Activated CD4-positive, alpha-beta T cell treated with anti-CD3 and anti-CD28 coated beads, Interleukin-2, Interleukin-4, amounts not matched to agents 100 ng/mL and 50 ng/mL, durations not matched to agents 16 hours and 8 hours (primary cell): Measurements from ENCODE around the gene ZNF445.
"Not testable (repeated sequence)": the region's sequence is repeated elsewhere in the genome, so short reads cannot be mapped to it uniquely, and the experiment has no call there.

Experiments used
- DNase-seq: peaks from one replicate; pipeline ENCODE4 v3.0.0-alpha.2; 2020; ENCODE audit warnings: low spot score

ZNF445 gene

DNA sequence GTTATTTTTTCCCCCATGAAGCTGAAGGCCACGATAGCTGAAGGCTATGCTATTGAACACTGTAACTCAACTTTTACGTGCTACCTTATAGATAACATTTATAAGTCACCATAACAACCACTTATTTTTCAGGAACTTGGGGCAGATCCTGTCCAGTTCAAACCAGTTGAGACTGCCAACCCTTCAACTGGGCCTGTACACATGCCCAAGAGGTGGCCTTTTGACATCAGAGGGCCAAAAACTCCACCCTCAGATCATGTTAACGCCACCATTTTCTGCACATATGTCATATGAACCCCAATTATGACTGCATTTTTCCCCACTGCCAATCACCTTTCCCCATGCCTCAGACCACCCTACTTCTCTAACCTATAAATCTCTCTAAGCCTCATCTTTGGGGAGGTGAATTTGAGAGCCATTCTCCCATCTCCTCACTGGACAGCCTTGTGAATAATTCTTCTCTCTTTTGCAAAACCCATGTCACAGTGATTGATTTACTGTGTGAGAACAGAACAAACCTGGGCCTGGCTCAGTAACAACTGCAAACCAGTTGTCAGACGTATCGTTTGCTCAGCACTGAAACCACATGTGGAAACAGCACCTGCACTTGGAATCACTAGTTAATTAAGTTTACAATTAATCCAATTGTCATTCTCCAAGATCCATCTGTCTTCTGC lies 42.5 kb downstream of the ZNF445 start:
- DNase-seq = no peak

- no peak for DNase-seq
Observed at GRCh38 chr3:44430466-44430865, 47.0 kb downstream of the ZNF445 start.

DNA sequence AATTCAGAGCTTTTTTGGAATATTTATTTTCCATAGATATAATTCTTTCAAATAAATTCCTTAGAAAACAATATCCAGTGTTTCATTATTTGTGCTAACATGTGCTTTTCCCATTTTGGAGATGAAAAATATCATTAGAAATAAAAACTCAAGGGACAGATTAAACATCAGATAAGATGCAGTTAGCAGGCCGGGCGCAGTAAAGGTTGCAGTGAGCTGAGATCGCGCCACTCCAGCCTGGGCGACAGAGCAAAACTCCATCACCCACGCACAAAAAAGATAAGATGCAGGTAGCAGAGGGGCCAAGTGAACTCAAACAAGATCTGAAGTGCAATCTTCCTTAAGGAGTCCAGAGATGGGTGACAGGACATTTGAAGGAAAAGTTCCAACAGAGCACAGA lies 48.0 kb downstream of the ZNF445 start:
- no peak for DNase-seq

GRCh38 chr3:44428910-44429309 lies 48.6 kb downstream of the ZNF445 start:
- no peak for DNase-seq

- DNase-seq = no peak
Observed at GRCh38 chr3:44427683-44428082, 49.8 kb downstream of the ZNF445 start.

DNA sequence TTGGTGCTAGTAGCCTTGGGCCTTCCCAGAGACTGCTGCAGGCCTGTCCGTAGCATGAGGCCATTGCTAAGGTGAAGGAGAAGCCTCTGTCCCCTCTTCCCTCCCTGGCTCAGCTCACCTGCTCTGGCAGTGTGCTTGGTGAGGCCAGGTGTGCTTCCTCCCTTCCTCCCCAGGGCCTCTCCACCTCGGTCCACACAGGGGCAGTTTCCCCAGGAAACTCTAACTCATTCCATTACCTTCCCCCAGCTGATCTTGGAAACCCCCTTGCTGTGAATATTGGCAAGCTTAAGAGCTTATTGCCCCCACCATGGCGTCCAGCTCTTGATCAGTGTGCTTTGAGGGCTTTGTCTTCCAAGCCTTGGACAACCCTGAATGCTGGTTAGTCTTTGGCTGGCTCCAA lies 52.7 kb downstream of the ZNF445 start:
- no peak for DNase-seq

DNA sequence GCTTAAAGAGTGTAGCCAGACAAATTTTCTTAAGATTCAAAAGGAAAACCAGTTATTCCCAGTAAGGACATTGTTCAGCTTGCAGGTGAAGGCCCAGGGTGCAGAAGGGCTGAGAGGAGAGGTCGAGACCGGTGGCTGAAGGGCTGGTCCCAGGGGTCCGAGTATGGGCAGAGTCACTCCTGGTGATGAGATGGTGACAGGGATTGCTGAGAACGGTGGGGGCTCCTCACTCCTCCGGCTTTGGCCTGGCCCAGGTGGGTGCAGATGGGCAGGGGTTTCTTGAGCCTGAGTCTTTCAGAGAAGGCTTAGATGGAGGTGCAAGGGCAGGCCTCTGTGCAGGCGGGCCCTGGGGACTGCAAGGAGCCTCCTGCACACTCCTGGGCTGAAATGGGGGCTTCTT lies 56.2 kb downstream of the ZNF445 start:
- no peak for DNase-seq

DNA sequence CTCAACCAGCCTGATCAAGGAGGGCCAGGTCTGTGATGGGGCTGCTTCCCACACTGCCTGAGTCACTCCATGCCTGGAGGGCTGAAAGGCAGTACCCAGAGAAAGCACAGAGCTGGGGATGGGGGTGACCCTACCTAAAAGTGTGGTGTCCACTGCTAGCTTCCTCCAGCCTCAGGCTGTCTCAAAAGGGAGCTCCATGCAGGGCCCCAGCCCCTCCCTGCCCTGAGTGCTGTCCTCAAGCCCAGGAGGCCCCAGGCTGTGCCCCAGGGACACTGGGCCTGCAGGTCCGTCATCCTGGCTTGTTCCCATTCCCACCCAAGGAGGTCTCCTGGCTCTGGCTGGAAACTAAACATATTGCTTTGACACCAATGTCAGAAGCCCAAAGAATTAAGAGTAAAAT lies 56.8 kb downstream of the ZNF445 start:
- no peak for DNase-seq

GRCh38 chr3:44419923-44420650 lies 57.4 kb downstream of the ZNF445 start:
- no peak for DNase-seq

- no peak for DNase-seq
Observed at GRCh38 chr3:44419116-44419922, 58.2 kb downstream of the ZNF445 start.

DNA sequence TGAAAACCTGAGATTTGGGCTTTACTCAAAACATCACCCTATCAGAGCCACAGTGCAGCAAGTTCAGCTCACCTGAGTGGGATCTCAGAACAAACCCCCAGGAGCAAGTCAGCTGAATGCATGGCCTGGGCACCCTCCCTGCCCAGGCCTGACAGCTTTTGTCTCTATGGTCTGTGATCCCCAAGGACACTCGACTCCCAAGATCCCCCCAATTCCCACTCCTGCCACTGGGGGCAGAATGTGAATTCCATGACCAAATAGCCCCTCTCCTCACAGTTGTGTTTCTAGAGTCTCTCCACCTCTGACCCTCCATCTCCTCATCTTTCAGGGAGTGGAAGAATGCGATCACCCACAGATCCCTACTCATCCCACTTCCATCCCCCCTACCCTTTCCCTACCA lies 58.9 kb downstream of the ZNF445 start:
- DNase-seq = no peak

- not testable (repeated sequence) for DNase-seq
Observed at GRCh38 chr3:44418118-44418517, 59.4 kb downstream of the ZNF445 start.

DNA sequence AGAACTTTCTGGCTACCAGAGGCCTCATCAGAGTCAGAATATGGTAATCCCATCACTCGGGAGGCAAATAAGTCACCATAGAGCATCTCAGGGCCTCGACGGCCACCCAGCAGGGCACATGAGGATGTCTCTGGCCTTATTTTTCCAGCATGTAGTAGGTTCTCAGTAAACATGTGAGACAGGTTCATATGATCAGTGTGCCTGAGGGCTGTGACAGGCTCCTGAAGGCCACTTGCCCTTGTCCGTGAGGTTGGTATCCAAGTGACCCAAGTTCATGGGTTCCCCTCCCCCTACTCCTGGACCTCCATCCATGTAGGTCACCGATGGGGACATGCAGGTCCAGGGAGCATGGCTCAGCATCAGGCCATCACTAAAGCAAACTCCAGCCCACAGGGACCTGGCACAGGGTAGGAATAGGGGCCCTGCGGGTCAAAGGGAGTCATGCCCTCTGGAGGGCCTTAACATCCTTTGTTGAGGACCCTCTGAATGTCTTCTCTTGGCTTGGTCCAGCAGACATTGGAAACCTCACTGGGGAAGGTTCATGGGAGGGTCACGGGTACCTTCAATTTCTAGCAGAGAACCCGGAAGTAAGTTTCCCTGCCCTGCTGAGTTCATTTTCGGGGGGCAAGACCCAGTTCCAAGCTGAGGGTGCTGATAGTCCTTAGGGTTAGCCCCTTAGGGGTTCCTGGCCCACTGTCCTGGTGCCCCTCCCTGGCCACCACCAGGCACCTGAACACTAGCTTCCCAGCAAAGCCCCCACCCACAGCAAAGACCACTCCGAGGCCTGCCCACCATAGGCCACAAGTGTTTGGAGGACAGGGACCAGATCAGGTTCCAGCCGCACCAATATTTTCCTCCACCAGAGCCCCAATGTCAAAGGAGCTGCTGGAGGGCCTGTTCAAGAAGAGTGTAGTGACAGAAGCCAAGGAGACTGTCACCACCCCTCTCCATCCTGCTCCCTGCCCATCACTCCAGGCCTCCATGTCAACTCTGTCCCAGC lies 61.1 kb downstream of the ZNF445 start:
- no peak for DNase-seq

DNA sequence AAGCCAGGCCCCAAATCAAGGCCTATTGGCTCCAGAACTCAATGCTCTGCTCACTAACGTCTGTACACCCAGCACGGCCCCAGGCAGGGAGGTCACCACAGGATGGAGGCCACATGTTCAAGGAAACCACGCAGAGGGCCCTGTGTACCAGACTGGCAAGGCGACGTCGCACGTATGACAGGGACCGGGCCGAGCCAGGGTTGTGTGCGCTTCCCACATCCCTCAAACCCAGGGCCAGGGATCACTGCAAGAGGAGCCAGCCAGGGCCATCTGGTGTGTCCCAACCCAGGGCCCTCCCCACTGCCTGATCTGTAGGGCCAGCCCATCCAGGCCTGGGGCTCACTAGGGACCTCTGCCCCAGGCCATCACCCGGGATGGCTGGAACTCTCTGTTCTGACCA lies 62.0 kb downstream of the ZNF445 start:
- no peak for DNase-seq

DNA sequence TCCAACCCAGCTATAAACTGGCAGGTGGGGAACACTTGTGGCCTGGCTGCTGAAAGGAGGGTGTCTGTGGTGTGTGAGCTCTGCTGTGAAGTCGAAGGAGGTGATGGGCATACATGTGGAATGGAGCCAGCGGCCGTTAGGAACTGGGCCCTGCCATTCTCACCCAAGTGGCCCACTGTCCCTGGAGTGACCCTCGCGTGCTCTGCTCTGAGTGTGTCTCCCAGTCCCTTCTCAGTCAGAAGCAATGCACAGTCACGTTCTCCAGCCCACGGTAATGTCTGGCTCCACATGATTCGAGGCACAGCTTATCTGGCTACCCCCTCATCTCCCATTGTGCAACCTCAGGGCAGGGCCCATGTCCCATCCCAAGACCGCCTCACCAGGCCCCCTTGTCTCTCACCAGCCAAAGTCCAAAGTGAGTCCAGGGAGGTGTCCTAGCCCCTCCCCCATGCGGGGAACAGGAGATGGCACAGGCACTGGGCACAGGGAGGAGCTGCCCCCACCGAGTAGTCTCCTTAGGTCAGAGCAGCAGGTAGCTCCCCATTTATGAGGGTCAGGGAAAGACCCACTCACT lies 62.9 kb downstream of the ZNF445 start:
- DNase-seq = no peak

GRCh38 chr3:44412365-44412764 lies 65.1 kb downstream of the ZNF445 start:
- no peak for DNase-seq

GRCh38 chr3:44411031-44411645 lies 66.3 kb downstream of the ZNF445 start:
- no peak for DNase-seq

DNA sequence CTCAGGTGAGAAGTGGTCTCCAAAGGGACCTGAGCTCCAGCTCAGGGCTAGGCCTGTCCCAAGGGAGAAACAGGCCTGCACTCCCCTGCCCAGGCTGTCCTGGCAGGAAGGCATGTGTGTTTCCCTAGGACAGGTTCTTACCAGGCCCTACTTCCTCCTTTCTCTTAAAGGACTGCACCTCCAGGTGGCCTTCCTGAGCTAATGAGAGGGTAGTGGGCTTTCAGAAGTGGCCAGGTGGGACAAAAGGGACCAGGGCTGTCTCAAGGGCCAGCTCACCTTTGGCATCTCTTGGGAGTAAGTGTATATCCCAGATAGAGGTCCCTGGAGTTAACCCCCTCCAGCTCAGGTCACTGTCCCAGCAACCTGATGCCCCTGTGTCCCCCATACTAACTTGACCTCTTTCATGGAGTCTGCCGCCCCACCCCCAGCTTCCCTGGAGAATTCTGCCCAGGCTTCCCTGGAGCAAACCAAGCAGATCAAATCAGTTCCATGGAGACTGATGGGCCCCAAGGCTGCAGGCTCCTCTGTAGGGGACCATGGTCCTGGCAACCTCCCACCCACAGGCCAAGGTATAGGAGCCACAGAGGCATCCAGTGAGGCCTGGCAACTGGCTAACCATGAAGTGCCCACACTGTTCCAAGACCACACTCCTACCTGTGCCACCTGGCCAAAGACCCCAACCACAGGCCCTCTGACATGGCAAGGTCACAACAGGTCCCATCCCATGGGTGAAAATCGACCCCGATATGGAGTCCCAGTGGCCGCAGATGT lies 67.6 kb downstream of the ZNF445 start:
- DNase-seq = no peak

- DNase-seq = no peak
Observed at GRCh38 chr3:44402548-44402947, 74.9 kb downstream of the ZNF445 start.

DNA sequence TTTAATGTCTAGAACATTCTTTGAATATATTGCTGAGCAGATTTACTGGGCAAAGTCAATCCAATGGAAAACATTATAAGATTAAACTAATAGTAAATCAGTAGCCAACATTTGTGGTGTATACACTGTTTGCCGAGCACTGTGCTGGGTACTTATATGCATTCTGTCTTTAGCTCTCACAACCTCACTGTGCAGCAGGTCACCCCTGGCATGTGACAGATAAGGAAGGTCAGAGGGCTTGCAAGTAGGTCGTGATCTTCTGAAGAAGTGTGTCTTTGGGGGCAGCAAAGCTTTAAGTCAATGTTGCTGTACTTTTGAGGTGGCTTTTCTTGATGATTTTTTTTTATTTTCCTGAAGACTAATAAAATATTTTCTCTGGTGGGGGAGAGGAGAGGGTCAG lies 76.7 kb downstream of the ZNF445 start:
- no peak for DNase-seq
